HG03378 (cell line): ENCODE measurements around the gene BIN2.

Experiments used
- ATAC-seq: cut with Tn5 transposase; IDR thresholded peaks from one replicate; pipeline ENCODE4 v1.9.1; 2021; ENCODE audit warnings: mild to moderate bottlenecking, moderate library complexity; ENCODE audit not compliant: unreplicated experiment

Gene BIN2

DNA sequence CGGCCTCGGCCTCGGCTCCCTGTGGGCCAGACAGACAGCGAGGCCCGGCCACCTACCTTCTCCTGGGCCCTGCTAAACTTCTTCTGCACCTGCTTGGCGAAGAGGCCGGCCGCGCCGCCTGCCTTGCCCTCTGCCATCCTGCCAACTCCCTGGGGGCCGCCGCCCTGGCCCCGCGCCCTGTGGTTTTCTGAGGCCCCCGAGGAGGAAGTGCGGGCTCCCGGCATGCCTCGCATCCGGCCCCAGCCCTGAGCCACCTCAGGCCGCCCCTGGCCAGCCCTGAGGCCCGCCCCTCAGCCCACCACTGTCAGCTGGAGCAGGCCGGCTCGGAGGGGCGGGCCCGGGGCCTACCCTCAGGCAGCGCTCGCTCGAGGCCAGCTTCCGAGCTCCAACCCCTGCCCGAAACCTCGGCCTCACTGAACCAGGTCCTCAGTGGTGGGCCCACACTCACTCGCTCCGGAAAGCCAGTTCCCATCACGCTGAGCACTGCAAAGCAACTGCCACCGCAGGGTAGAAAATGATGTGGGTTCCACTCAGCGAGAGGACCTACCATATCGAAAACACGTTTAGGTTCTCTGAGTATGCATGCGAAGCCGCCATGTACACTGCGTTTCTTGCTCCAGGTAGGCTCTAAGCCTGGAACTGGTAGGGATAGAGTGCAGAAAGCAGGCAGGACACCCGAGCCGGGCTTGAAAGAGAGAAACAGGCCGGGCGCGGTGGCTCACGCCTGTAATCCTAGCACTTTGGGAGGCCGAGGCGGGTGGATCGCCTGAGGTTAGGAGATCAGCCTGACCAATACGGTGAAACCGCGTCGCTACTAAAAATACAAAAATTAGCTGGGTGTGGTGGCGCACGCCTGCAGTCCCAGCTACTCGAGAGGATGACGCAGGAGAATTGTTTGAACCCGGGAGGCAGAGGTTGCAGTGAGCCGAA is at the start of gene BIN2:
Gene BIN2, minus strand, starts transcription at position 209 of the 930 bp plus-strand sequence. Its CDS starts 72 bp downstream, at position 137.
- no peak for ATAC-seq

DNA sequence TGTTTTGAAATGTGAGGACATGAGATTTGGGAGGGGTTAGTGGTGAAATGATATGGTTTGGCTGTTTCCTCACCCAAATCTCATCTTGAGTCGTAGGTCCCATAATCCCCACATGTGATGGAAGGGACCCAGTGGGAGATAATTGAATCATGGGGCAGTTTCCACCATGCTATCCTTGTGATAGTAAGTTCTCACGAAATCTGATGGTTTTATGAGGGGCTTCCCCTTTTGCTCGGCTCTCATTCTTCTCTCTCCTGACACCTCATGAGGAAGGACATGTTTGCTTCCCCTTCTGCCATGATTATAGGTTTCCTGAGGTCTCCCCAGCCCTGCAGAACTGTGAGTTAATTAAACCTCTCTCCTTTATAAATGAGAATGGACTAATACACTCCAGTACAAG is 49.2 kb upstream of the BIN2 start:
- ATAC-seq: no peak

DNA sequence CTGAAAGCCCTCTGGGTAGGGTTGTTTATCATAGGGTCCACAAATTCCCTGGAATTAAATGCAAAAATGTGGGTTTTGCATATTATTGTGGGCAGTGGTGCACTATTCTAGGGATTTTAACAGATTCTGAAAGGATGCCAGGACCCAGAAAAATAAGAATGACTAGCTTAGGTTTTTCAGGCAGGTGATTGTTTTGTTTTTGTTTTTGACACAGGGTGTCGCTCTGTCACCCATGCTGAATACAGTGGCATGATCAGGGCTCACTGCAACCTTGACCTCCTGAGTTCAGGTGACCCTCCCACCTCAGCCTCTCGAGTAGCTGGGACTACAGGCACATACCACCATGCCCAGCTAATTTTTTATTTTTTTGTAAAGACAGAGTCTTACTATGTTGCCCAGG is 48.0 kb upstream of the BIN2 start:
- no peak for ATAC-seq

DNA sequence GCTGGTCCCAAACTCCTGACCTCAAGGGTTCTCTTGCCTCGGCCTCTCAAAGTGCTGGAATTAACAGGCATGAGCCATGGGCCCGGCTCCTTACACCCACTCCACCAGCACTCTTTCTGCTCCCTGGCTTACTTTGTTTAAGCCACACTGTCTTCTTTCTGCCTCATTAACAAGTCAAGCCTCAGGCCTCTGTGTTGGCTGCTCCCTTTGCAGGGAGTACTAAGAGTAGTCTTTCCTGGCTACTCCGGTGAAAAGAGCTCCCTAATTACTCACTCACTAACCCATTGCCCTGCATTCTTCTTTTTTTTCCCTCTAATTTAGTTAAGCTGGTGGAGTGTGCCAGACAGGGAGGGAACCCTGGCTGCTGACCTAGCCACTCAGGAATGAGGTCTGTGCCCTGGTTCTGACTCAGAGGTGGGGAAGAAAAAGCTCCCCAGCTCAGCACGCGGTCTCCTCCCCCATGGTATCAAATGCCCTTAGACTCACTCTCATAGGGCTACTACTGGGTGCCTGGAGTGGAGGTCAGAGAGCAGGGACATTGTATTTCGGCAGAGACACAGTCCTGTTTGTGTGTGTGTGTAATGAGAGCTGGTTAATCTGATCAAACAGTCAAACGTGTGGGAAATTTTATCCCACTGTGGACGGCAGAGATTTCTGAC is 47.5 kb upstream of the BIN2 start:
- ATAC-seq: no peak

DNA sequence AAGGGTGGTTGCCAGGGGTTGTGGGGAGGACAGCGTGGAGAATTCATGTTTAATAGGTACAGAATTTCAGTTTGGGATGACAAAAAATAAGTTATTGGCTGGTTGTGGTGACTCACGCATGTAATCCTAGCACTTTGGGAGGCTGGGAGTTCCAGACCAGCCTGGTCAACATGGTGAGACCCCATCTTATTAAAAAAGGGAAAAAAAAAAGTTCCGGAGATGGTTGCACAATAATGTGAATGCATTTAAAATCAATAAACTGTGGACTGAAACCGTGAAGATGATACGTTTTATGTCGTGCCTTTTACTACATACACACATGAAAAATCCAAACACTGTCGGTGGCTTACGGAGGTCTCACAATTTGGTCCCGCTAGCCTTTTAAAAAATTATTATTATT is 46.7 kb upstream of the BIN2 start:
- no peak for ATAC-seq

DNA sequence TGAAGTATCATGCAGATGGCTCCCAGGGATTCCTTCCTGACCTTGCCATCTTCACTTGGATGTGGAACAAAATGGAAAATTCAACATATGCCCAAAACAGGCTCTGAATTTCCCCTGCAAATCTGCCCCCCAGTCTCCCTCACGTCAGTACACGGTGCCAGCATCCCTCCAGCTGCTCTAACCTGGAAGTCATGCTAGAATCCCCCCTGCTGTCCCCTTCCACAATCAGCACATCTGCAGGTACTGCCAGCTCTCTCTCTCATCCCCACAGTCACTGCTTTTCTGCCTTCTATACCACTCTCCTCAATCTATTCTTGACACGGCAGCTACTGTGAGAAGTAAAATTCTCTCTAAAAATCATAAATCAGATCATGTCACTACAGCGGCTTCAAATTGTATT is 45.6 kb upstream of the BIN2 start:
- ATAC-seq: no peak

DNA sequence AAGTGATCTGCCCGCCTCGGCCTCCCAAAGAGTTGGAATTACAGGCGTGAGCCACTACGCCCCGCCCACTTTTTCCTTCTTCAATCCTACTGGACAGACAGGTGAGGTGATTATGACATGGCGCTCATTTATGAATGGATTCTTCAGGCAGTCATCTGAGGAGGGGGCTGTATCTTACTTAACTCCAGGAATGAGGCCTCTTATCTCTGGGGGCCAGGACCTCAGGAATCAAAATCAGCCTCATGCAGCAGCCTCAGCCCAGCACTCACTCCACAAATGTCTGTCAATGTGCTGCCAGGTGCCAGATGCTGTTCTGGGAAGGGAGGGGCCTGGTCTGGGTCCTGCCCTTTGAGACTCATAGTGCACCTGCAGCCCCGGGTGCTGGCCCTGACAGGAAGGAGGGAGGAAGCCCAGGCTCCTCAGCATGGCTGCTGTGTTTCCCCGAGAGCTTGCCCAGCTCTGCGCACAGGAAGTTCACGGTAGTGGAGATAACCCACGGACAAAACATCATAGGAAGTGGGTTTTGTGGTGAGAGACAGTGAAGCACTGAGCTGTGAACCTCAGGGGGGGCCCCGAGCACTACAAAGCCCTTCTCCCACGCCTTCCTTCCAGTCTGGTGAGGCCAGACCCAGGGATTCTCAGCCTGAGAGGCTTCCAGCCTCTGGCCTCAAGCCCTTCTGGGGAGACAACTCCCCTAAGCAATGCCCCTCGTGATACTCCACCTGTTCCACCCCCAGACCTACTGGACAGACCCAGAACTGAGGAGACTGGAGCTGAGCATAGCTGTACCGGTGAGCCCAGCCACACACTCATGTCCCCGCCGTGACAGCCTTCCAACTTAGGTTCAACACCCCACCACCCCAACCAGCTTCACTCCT is 44.9 kb upstream of the BIN2 start:
- peak; percentile 95 for ATAC-seq

DNA sequence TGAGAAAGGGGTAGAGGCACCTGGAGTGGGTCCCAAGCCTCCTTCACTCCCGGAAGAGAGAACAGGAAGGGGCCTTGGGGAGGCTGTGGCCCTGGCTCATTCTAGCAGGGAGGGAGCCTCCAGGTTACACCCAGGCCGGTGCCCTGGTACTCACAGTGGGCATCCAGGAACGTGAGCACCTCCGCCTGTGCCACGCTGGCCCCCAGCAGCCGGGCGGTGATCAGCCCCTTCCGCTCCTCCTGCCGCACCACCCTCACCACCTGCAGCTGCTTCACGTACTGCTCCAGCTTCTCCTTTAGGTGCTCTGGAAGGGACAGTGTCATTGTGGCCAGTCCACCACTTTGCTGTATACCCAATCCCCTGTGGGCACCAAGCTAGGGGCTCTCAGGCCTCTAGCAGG is 41.3 kb upstream of the BIN2 start:
- ATAC-seq: no peak

DNA sequence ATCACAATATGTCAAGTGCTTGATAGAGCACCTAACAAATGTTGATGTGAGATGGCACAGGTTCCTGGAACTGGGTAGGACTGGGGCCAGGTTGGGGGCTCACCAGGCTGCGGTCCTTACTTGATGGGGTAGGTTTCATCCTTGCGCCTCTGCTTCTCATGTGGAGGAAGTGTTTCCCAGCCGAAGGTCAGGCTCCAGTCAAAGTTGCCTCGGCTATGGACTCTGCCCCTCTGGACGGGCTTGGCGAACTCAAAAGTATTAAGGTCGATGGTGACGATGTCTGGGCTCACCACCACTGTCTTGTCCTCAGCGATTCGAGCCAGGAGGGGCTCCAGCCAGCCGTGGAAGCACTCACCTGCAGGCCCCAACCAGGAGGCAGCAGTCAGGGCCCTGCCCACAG is 40.0 kb upstream of the BIN2 start:
- no peak for ATAC-seq

DNA sequence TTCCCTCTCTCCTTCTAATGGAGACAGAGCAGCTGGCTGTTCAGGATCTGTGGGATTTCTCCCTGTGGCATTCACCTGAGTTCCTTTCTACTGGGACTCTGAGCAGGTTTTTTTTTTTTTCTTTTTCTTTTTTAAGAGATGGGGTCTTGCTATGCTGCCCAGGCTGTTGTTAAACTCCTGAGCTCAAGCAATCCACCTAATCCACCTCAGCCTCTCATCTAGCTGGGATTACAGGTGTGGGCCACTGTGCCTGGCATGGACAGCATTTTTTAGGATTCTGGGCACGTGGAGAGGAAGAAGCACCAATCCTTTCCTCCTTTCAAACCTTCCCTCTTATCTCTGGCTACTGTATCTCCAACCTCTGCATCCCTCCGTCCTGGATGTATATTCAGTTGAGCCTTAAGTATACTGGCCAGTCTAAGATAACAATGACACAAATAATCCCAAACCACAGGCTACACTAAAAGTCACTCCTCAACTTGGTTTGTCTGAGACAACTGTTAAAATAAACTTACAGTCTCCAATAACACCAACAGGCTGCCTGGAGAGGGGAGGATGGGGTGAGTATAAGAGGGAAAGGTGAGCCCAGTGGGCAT is 38.9 kb upstream of the BIN2 start:
- no peak for ATAC-seq

DNA sequence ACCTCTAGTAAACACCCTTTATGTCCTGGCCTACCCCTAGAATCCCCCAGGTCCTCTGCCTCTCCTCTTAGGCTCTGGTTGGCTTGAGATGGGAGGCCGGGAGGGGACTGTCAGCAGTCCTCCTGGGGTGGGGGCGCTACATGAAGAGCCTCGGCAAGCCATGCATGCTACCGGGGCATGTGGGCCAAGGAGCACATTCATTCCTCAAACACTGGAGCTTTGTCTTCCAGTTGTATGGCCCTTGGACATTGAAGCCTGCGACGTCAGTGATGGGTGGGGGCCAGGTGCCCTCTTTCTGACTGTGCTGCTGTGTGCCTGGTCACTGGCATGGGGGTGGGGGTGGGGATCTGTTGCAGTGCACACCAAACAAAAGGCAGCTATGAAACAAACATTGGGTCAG is 38.3 kb upstream of the BIN2 start:
- no peak for ATAC-seq

DNA sequence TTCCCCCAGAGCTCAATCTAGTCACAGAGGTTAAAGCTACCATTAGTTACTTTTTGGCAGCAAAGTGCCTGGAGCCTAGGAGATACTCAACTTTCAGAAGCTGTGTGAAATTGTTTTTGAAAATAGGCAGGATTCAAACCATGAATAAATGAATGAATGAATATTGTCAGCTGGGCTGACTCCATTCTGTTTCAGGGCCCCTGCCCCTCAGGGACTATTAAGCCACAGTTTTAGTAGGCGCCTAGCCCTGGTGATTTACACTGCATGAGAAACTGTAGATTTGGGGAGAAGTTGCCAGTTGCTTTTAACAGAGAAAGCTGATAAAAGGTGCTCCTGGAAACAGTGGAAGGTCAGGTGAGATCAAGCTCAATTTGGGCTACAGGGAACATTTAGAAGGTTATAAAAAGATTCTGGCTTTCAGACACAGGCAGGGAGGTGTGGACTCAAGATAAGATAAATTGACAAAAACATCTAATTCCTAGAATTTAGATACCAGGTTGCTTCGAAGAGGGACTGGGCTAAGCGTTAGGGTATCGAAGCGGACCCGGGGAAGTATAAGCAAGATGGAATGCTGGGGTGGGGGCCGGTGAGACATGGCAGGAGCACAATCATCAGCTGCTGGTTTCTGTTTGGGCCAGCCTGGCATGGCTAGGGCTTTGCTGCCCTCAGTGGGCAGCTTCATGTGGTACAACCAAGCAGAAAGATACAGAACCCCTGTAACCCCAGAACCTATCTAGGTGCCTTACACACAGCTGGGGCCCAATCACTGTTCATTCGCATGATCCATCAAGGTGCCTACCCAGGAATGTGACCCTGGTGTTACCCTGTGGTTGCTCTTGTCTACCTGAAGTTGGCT is 37.4 kb upstream of the BIN2 start:
- no peak for ATAC-seq

DNA sequence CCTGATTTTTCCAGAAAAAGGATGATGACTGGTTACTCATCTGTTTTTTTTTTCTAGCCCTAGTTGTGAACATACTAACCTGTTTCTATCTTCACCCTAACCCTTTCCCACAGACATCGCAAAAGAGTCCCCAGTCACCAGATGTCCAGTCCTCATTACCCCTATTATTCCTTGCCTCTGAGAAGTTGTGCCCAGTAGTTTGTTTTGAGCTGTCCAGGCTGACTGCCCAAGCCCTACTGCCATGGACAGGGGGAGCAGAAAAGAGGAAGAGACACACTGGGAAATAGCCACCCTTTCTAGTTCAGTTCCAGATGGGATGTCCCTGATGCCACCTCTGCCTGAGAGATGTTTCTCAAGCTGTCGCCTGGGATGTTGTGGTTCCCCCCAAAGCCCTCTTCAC is 36.3 kb upstream of the BIN2 start:
- no peak for ATAC-seq

DNA sequence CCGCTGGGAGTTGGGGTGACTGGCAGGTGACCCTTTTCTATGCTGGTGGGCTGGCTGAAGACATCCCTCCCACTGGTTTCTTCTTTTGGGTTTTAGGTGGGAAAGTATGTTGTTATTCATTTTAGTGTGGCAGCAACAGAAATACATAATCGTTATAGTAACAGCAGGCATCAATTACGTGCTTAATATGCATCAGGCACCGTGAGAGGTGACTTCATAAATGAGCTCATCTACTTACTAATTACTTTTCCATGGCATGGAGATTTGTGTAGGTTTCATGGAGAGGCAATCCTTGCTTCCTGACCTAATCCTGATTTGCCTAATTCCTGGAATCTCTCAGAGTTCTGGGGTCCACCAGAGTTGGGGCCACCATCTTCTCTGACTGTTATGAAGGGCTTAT is 35.9 kb upstream of the BIN2 start:
- no peak for ATAC-seq

DNA sequence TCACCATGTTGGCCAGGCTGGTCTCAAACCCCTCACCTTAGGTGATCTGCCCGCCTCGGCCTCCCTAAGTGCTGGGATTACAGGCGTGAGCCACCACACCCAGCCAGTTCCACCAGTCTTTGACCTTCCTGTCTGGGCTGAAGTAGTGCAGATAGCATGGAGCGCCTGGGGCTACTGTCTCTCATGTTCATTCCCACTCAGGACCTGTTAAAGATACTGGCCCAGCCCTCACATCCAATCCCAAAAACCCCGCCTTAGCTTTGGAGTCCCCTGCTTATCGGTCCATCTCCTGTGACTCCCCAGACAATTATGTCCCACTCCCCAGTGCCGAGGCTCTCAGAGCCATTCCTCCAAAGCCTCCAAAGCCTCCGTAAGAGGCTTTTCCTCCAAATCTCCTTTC is 34.5 kb upstream of the BIN2 start:
- no peak for ATAC-seq

DNA sequence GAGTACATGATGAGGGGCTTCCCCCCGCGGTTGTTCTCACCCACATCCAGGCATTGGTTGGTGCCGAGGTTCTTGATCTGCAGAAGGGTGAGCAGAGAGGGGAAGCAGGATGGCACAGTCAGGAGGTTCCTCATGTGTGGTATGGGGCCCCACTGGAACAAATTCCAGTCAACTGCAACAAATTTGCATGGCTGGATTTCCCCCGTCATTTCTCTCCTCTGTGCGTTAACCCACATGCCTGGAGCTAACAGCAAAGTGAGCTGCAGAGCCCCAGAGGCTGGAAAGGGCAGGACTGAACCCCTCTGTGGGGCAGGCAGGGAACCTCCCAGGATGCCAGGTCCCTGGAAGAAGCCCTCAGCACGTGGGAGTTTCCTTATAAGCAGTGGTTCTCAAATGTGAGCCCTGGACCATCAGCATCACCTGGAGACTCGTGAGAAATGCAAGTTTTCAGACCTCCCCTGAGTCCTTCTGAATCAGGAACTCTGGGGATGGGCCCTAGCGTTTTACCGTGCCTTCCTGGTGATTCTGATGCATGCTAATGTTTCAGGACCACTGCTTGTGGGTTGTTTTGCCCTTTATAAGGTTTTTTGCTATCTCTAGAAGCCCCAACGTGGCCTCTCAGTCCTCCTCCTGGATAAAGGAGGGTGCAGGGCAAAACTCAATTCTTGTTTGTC is 33.5 kb upstream of the BIN2 start:
- ATAC-seq: peak; percentile 47

DNA sequence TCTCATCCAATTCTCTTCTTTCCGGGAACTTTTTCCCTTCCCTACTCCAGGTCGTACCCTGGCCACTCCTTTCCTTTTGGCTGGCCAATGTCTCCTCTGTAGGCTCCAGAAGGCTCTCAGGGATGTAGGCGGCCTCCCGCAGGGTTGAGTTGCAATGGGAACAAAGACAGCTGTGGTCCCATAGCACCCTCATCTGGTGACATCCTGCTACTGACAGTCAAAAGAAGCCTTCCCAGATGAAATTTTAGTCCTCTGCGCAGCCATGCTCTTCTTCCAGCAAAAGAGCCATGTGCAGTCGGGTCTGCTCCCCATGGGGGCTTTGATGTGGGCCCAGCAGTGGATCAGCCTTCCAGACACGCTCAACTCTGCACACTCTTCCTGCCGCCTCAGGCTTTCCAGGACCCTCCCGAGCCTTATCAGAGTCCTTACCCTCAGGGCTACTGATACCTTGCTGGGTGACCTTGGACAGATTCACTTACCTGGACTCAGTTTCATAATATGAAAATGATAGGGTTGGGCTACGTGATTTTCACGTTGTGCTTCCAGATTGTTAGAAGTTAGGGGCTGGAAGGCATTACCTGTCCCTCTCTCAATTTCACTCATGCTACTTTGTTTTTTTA is 28.0 kb upstream of the BIN2 start:
- no peak for ATAC-seq

DNA sequence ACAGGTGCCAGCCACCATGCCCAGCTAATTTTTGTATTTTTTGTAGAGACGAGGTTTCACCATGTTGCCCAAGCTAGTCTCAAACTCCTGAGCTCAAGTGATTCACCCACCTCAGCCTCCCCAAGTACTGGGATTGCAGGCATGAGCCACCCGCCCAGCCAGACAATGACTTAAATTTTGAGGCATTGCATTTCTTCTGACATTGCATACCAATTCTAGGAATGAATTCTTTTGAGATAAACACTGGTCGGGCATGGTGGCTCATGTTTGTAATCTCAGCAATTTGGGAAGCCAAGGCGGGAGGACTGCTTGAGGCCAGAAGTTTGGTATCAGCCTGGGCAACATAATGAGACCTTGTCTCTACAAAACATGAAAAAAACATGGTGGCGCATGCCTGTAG is 25.1 kb upstream of the BIN2 start:
- no peak for ATAC-seq

DNA sequence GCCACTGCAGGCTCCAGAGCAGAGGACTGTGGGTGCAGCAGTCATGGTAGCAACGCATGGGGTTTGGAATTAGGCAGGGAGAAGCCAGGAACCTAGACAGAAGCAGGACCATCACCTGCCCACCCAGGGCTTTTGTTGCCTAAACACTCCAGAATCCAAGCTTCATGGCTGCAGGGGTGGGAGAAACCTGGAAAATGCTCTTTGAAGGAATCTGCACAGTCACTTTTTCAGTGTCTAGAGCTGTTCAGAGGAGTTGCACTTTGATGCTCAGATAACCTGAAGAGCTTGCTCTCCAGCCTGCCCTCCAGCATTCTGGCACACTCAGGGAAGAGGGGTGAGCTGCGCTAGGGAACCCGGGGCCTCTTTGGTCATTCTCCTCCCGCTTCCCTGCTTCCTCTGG is 24.1 kb upstream of the BIN2 start:
- ATAC-seq: no peak
